NCI-H510A (cell line): ENCODE measurements around the gene HAUS8.
"Not testable (repeated sequence)": the region's sequence is repeated elsewhere in the genome, so short reads cannot be mapped to it uniquely, and the experiment has no call there.

ENCODE experiments used
- DNase-seq: peaks from one replicate; lab custom pipeline; 2025; lab: John Stamatoyannopoulos, UW

The HAUS8 gene

DNA sequence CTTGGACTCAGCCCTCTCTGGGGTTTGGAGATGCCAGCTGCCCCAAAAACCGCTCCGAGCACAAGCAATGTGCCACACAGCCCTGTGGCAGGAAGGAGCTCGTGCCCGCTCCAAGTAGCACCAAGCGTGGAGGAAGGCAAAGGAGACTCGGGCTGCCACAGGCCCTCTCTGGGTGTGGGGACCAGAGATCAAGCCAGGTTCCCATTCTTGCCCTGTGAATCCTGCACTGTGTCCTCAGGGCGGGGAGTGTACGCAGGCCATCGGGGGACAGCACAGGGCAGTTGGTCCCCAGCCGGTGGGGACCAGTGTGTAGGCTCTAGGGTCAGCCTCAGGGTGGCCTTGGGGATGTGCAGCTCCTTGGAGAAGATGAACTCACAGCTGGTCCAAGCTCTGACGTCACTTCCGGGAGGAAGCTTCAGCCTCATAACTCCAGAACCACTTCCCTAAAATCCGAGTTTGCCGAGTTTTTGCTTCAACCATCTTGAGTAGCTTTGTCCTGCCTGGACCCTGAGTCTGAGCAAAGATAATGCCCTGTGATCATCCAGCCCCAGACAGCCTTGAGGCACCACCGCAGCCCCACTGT, 39.3 kb downstream of the HAUS8 start:
- no peak for DNase-seq

- no peak for DNase-seq
Measured at GRCh38 chr19:17031741-17032140, 43.5 kb downstream of the HAUS8 start.

DNA sequence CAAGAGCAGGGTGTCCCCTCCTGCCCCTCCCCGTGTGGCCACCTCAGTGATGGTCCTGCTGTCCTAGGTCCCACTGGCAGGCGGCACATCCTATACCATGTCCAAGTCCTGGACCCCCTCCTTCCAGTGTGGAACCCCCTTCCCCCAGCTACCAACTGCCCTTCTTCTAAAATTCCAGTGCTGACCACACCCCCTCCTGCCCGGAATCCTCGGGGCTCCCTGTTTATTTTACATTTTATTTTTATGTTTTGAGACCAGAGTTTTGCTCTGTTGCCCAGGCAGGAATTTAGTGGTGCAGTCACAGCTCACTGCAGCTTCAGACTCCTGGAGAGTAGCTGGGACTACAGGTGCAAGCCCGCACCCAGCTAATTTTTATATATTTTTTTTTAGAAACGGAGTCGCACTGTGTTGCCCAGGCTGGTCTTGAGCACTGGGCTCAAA, 47.7 kb downstream of the HAUS8 start:
- DNase-seq = no peak

GRCh38 chr19:17026706-17027534, 48.3 kb downstream of the HAUS8 start, which contains the start of gene CPAMD8:
Gene CPAMD8, minus strand, starts transcription at chr19:17026810. Its CDS starts 168 bp downstream, at chr19:17026642.
- DNase-seq = no peak

GRCh38 chr19:17025991-17026658, 49.1 kb downstream of the HAUS8 start:
- DNase-seq = no peak

DNA sequence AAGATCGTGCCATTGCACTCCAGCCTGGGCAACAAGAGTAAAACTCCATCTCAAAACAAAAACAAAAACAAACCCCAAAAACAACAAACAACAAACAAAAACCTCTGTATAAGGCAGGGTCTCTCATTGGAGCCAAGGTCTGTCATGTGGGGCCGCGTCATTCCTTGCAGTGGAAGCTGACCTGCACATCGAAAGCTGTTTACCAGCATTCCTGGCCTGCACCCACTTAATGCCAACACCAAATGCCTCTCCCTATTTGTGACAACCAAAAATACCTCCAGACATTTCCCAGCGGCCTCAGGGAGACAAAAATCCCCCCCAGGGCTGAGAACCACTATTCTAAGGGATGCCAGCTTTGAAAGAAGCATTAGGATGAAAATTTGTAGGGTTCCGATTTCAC, 49.9 kb downstream of the HAUS8 start:
- DNase-seq = no peak

- DNase-seq = not testable (repeated sequence)
Measured at GRCh38 chr19:17024941-17025340, 50.3 kb downstream of the HAUS8 start.

- no peak for DNase-seq
Measured at GRCh38 chr19:17023805-17024204, 51.4 kb downstream of the HAUS8 start.

DNA sequence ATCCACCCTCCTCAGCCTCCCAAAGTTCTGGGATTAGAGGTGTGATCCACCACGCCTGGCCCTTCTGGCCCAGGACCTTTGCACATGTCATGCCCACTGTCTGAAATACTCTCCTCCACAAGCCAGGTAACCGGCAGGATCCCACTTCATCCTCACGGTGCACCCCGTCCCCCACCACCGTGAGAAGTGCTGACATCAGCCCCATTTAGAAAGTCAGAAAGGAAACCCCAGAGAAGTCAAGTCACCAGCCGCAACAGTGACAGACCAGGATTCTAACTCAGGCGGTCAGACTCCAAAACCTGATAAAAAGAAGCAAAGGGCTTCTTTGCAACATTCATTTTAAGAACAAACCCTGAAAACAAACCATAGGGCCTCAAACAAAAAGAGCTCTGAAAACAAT, 52.5 kb downstream of the HAUS8 start:
- DNase-seq = no peak

DNA sequence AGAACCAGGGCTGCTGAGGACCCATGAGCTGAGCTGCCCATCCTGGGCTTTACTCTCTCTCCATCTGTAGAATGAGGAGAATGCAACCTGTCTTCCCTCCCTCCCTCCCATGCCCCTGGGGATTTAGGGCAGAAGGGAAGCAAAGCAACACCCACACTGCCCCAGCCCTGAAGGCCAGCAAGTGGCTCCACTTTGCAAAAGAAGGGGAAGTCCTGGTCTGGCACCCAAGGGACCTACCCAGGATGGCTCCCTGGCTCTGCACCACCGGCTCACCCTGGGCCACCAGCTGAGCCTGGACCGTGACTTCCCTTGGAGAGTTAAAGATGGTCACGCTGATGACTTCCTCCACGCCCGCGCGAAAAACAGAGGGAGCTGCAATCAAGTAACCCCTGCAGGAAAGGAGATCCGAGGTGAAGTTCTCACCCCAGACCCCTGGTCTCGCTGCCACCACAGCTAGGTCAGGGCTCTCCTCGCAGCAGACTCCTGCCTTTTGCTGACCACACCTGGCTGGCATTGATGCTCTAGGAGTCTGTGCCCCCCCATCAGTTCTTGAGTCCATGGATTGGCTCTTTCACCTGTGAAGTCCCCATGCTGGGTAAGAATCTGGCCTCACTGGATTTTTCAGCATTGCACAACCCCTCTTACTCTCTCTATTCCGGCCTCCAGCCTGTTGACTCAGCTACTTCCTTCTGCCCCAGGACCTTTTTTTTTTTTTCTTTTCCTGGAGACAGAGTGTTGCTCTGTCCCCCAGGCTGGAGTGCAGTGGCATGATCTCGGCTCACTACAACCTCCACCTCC, 53.3 kb downstream of the HAUS8 start:
- no peak for DNase-seq

DNA sequence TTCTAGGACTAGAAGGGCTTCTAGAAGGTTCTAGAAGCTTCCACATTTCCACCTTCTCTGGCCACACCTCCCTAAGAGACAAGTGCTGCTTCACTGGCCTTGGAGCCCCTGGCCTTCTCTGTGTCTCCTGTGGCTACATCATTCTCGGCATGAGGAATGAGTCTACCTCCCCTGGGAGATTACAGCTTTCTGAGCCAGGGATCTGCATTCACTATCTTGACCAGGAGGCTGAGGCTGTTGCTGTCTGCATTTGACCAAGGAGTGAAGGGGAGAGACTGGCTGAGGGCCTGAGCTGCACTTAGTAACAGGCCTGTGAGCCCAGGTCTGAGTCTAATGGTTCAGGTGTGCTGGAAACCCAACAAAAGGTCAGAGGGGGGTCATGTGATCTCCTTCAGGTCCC, 53.9 kb downstream of the HAUS8 start:
- DNase-seq = no peak

GRCh38 chr19:17020823-17021222, 54.4 kb downstream of the HAUS8 start:
- DNase-seq = no peak

GRCh38 chr19:17020385-17020784, 54.9 kb downstream of the HAUS8 start:
- no peak for DNase-seq

- DNase-seq = not testable (repeated sequence)
Measured at GRCh38 chr19:17014212-17014861, 60.9 kb downstream of the HAUS8 start.

GRCh38 chr19:17011485-17011884, 63.8 kb downstream of the HAUS8 start:
- no peak for DNase-seq

- DNase-seq = no peak
Measured at GRCh38 chr19:17006579-17006978, 68.7 kb downstream of the HAUS8 start.

- no peak for DNase-seq
Measured at GRCh38 chr19:17005000-17005399, 70.3 kb downstream of the HAUS8 start.

- no peak for DNase-seq
Measured at GRCh38 chr19:17004386-17004785, 70.9 kb downstream of the HAUS8 start.

- no peak for DNase-seq
Measured at GRCh38 chr19:17002455-17002854, 72.8 kb downstream of the HAUS8 start.

- DNase-seq = no peak
Measured at GRCh38 chr19:17001603-17002183, 73.6 kb downstream of the HAUS8 start.
